ENCODE data around the gene EGLN2. TPM values are rescaled to one million over a fixed set of nuclear protein-coding genes. Genes with fewer than 3 reads are reported as not detected.

Gene EGLN2
- polyA plus RNA-seq, 1 of the 3 experiments (the other 2 are of a cell fraction) = 43.0 TPM

DNA sequence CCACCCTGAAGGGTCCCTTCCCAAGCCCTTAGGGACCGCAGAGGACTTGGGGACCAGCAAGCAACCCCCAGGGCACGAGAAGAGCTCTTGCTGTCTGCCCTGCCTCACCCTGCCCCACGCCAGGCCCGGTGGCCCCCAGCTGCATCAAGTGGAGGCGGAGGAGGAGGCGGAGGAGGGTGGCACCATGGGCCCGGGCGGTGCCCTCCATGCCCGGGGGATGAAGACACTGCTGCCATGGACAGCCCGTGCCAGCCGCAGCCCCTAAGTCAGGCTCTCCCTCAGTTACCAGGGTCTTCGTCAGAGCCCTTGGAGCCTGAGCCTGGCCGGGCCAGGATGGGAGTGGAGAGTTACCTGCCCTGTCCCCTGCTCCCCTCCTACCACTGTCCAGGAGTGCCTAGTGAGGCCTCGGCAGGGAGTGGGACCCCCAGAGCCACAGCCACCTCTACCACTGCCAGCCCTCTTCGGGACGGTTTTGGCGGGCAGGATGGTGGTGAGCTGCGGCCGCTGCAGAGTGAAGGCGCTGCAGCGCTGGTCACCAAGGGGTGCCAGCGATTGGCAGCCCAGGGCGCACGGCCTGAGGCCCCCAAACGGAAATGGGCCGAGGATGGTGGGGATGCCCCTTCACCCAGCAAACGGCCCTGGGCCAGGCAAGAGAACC is 1.5 kb downstream of the EGLN2 start (continued):
- TF ChIP-seq, protein P1, sequence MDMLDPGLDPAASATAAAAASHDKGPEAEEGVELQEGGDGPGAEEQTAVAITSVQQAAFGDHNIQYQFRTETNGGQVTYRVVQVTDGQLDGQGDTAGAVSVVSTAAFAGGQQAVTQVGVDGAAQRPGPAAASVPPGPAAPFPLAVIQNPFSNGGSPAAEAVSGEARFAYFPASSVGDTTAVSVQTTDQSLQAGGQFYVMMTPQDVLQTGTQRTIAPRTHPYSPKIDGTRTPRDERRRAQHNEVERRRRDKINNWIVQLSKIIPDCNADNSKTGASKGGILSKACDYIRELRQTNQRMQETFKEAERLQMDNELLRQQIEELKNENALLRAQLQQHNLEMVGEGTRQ (IDR thresholded peaks at IDR 0.05; ENCODE audit: borderline replicate concordance, low read depth, low read length) = no peak
- no peak for TF ChIP-seq RCOR1 (IDR thresholded peaks at IDR 0.05; ENCODE audit: low read length)

DNA sequence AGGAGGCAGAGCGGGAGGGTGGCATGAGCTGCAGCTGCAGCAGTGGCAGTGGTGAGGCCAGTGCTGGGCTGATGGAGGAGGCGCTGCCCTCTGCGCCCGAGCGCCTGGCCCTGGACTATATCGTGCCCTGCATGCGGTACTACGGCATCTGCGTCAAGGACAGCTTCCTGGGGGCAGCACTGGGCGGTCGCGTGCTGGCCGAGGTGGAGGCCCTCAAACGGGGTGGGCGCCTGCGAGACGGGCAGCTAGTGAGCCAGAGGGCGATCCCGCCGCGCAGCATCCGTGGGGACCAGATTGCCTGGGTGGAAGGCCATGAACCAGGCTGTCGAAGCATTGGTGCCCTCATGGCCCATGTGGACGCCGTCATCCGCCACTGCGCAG is 2.0 kb downstream of the EGLN2 start:
- Histone ChIP-seq H3K36me3 (replicated peaks in 1 of 2; ENCODE audit: control insufficient read depth in 1 of 2, insufficient read depth in 2 of 2, low read length in 1 of 2) (peaks cover 21 to 33% of the 10 kb centered on the region in 2 experiments), H3K4me3 (ENCODE audit: low read depth in 2 of 2, low read length in 1 of 2) (peak overlapping the region; percentile 71 to 80), H3K79me2 (ENCODE audit: insufficient read depth) (peaks cover 69% of the 10 kb centered on the region), H2AFZ (ENCODE audit: low read depth) (no peak overlapping the region), H3K9me2 (no peaks in the 10 kb centered on the region), H3K27ac (ENCODE audit: low read depth in 2 of 2, low read length in 1 of 2) (no peak overlapping the region), H3F3A (replicated peaks; ENCODE audit: insufficient read depth) (peaks cover 15% of the 10 kb centered on the region), H3K9me3 (no peaks in the 10 kb centered on the region), H3K9ac (no peak overlapping the region; the same call in 1 of the 2 replicates), H3K4me2 (peak overlapping the region; percentile 98), H3K4me1 (ENCODE audit: control insufficient read depth in 1 of 2, insufficient read depth in 2 of 2, low read depth in 1 of 2, low read length in 1 of 2) (peaks cover 36 to 63% of the 10 kb centered on the region in 2 experiments; a peak in 2 of 4 replicates), H4K20me1 (ENCODE audit: insufficient read depth) (peaks cover 64% of the 10 kb centered on the region), H3K27me3 (ENCODE audit: insufficient read depth) (no peaks in the 10 kb centered on the region)
- 89% methylated on average over 22 of the region's 27 CpGs for WGBS (ENCODE audit: low lambda C conversion rate)
- DNase-seq = no peak
- no peak for TF ChIP-seq SIN3A (IDR thresholded peaks at IDR 0.05; ENCODE audit: borderline replicate concordance, low read depth, low read length)
- TF ChIP-seq, protein P2, sequence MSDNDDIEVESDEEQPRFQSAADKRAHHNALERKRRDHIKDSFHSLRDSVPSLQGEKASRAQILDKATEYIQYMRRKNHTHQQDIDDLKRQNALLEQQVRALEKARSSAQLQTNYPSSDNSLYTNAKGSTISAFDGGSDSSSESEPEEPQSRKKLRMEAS (IDR thresholded peaks at IDR 0.05; ENCODE audit: low read depth) = no peak
- TF ChIP-seq, protein P3, sequence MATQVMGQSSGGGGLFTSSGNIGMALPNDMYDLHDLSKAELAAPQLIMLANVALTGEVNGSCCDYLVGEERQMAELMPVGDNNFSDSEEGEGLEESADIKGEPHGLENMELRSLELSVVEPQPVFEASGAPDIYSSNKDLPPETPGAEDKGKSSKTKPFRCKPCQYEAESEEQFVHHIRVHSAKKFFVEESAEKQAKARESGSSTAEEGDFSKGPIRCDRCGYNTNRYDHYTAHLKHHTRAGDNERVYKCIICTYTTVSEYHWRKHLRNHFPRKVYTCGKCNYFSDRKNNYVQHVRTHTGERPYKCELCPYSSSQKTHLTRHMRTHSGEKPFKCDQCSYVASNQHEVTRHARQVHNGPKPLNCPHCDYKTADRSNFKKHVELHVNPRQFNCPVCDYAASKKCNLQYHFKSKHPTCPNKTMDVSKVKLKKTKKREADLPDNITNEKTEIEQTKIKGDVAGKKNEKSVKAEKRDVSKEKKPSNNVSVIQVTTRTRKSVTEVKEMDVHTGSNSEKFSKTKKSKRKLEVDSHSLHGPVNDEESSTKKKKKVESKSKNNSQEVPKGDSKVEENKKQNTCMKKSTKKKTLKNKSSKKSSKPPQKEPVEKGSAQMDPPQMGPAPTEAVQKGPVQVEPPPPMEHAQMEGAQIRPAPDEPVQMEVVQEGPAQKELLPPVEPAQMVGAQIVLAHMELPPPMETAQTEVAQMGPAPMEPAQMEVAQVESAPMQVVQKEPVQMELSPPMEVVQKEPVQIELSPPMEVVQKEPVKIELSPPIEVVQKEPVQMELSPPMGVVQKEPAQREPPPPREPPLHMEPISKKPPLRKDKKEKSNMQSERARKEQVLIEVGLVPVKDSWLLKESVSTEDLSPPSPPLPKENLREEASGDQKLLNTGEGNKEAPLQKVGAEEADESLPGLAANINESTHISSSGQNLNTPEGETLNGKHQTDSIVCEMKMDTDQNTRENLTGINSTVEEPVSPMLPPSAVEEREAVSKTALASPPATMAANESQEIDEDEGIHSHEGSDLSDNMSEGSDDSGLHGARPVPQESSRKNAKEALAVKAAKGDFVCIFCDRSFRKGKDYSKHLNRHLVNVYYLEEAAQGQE (IDR thresholded peaks at IDR 0.05; ENCODE audit: low read depth, low read length) = no peak
- TF ChIP-seq TCF12 (IDR thresholded peaks at IDR 0.05) = no peak
- no peak for TF ChIP-seq JUND (IDR thresholded peaks at IDR 0.05)
- no peak for TF ChIP-seq TEAD4 (IDR thresholded peaks at IDR 0.05; ENCODE audit: borderline replicate concordance, insufficient read depth)
- TF ChIP-seq FOXJ3 (CRISPR knock-in tag; IDR thresholded peaks at IDR 0.05) = no peak
- TF ChIP-seq SMC3 (IDR thresholded peaks at IDR 0.05; ENCODE audit: low read depth, low read length) = no peak
- no peak for TF ChIP-seq RAD21 (IDR thresholded peaks at IDR 0.05; ENCODE audit: low read length)
- TF ChIP-seq, protein P4, sequence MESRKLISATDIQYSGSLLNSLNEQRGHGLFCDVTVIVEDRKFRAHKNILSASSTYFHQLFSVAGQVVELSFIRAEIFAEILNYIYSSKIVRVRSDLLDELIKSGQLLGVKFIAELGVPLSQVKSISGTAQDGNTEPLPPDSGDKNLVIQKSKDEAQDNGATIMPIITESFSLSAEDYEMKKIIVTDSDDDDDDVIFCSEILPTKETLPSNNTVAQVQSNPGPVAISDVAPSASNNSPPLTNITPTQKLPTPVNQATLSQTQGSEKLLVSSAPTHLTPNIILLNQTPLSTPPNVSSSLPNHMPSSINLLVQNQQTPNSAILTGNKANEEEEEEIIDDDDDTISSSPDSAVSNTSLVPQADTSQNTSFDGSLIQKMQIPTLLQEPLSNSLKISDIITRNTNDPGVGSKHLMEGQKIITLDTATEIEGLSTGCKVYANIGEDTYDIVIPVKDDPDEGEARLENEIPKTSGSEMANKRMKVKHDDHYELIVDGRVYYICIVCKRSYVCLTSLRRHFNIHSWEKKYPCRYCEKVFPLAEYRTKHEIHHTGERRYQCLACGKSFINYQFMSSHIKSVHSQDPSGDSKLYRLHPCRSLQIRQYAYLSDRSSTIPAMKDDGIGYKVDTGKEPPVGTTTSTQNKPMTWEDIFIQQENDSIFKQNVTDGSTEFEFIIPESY (IDR thresholded peaks at IDR 0.05; ENCODE audit: borderline replicate concordance, low read depth) = no peak
- TF ChIP-seq RFX5 (IDR thresholded peaks at IDR 0.05; ENCODE audit: low read length) = no peak
- TF ChIP-seq CHD2 (IDR thresholded peaks at IDR 0.05; ENCODE audit: low read length, partially characterized antibody) = no peak
- TF ChIP-seq, protein P5, sequence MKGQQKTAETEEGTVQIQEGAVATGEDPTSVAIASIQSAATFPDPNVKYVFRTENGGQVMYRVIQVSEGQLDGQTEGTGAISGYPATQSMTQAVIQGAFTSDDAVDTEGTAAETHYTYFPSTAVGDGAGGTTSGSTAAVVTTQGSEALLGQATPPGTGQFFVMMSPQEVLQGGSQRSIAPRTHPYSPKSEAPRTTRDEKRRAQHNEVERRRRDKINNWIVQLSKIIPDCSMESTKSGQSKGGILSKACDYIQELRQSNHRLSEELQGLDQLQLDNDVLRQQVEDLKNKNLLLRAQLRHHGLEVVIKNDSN (IDR thresholded peaks at IDR 0.05; ENCODE audit: borderline replicate concordance, low read depth) = no peak
- TF ChIP-seq, protein P6, sequence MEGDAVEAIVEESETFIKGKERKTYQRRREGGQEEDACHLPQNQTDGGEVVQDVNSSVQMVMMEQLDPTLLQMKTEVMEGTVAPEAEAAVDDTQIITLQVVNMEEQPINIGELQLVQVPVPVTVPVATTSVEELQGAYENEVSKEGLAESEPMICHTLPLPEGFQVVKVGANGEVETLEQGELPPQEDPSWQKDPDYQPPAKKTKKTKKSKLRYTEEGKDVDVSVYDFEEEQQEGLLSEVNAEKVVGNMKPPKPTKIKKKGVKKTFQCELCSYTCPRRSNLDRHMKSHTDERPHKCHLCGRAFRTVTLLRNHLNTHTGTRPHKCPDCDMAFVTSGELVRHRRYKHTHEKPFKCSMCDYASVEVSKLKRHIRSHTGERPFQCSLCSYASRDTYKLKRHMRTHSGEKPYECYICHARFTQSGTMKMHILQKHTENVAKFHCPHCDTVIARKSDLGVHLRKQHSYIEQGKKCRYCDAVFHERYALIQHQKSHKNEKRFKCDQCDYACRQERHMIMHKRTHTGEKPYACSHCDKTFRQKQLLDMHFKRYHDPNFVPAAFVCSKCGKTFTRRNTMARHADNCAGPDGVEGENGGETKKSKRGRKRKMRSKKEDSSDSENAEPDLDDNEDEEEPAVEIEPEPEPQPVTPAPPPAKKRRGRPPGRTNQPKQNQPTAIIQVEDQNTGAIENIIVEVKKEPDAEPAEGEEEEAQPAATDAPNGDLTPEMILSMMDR (IDR thresholded peaks at IDR 0.05) = no peak
- no peak for TF ChIP-seq POLR2AphosphoS5 (IDR thresholded peaks at IDR 0.05; ENCODE audit: low read depth, low read length)
- no peak for TF ChIP-seq YY1 (IDR thresholded peaks at IDR 0.05; ENCODE audit: low read depth)
- ChIA-PET CTCF (interaction anchor here (0.9 to 1.3 kb wide), 3 partner anchors 9 to 138 kb away, joined by 3 to 4 read pairs (median 3); no protein-coding TSS in a partner anchor), POLR2A (interaction anchor here (0.9 kb wide), 1 partner anchor 23 kb away, joined by 4 read pairs; the partner anchor contains the start of gene RAB4B)
